Measurements from ENCODE around the gene ABCB10.
"Not testable (repeated sequence)": the region's sequence is repeated elsewhere in the genome, so short reads cannot be mapped to it uniquely, and the experiment has no call there.

The ABCB10 gene

GRCh38 chr1:229572286-229572685, 13.8 kb upstream of the ABCB10 start:
- no peak for DNase-seq (ENCODE audit: low read depth)

- no peak for DNase-seq (ENCODE audit: low read depth)
Observed at GRCh38 chr1:229570891-229571516, 12.5 kb upstream of the ABCB10 start.

- no peak for DNase-seq (ENCODE audit: low read depth)
Observed at GRCh38 chr1:229570305-229570704, 11.8 kb upstream of the ABCB10 start.

- no peak for DNase-seq (ENCODE audit: low read depth)
Observed at GRCh38 chr1:229567109-229567868, 8.8 kb upstream of the ABCB10 start.

- DNase-seq (ENCODE audit: low read depth): no peak
Observed at GRCh38 chr1:229563701-229564100, 5.2 kb upstream of the ABCB10 start.

- DNase-seq (ENCODE audit: low read depth): no peak
Observed at GRCh38 chr1:229563241-229563640, 4.7 kb upstream of the ABCB10 start.

- no peak for DNase-seq (ENCODE audit: low read depth)
Observed at GRCh38 chr1:229562686-229563085, 4.2 kb upstream of the ABCB10 start.

- no peak for DNase-seq (ENCODE audit: low read depth)
Observed at GRCh38 chr1:229561141-229561540, 2.6 kb upstream of the ABCB10 start.

GRCh38 chr1:229560124-229560523, 1.6 kb upstream of the ABCB10 start:
- not testable (repeated sequence) for DNase-seq (ENCODE audit: low read depth)

GRCh38 chr1:229559336-229559801, 862 bp upstream of the ABCB10 start:
- DNase-seq (ENCODE audit: low read depth): peak; percentile 7

- DNase-seq (ENCODE audit: low read depth): peak; percentile 37
Observed at GRCh38 chr1:229557913-229558414, 543 bp downstream of the ABCB10 start.

GRCh38 chr1:229557200-229557850, 1.2 kb downstream of the ABCB10 start:
- no peak for DNase-seq (ENCODE audit: low read depth)

- DNase-seq (ENCODE audit: low read depth): no peak
Observed at GRCh38 chr1:229554886-229555621, 3.5 kb downstream of the ABCB10 start.

GRCh38 chr1:229553621-229554130, 4.8 kb downstream of the ABCB10 start:
- no peak for DNase-seq (ENCODE audit: low read depth)

- no peak for DNase-seq (ENCODE audit: low read depth)
Observed at GRCh38 chr1:229552732-229553131, 5.8 kb downstream of the ABCB10 start.

GRCh38 chr1:229550812-229551567, 7.5 kb downstream of the ABCB10 start:
- no peak for DNase-seq (ENCODE audit: low read depth)

- no peak for DNase-seq (ENCODE audit: low read depth)
Observed at GRCh38 chr1:229547542-229547941, 11.0 kb downstream of the ABCB10 start.

GRCh38 chr1:229544587-229544986, 13.9 kb downstream of the ABCB10 start:
- no peak for DNase-seq (ENCODE audit: low read depth)

GRCh38 chr1:229539863-229540506, 18.5 kb downstream of the ABCB10 start:
- no peak for DNase-seq (ENCODE audit: low read depth)

- DNase-seq (ENCODE audit: low read depth): no peak
Observed at GRCh38 chr1:229538945-229539344, 19.6 kb downstream of the ABCB10 start.

- no peak for DNase-seq (ENCODE audit: low read depth)
Observed at GRCh38 chr1:229537894-229538293, 20.6 kb downstream of the ABCB10 start.
